Heart right ventricle (tissue), 16 donors: ENCODE data around the gene MEI4. TPM values are rescaled to one million over a fixed set of nuclear protein-coding genes. Genes with fewer than 3 reads are reported as not detected.

ENCODE experiments used
- ATAC-seq, 8 donors: fragments of 200-7000 bp; cut with Tn5 transposase; one replicate each; pipeline ENCODE4 v1.9.1; 2020; ENCODE audit warnings: mild to moderate bottlenecking in 8 of 8, moderate library complexity in 8 of 8, moderate number of reproducible peaks in 1 of 8
- DNase-seq, 2 donors: peaks; one replicate each; pipeline ENCODE4 v3.0.0-alpha.2; 2020
- H3K27ac ChIP-seq, 10 donors: fragments of 200-600 bp; sonication (generic) in 2 of 10; one replicate each; pipeline versions ENCODE4 v1.5.0 to v1.8.0; 2020 to 2022; ENCODE audit warnings: mild to moderate bottlenecking in 3 of 10
- H3K27me3 ChIP-seq, 7 donors: fragments of 200-600 bp; one replicate each; pipeline ENCODE4 v1.8.0; 2021 to 2022; ENCODE audit warnings: mild to moderate bottlenecking in 2 of 7
- H3K36me3 ChIP-seq, 9 donors: fragments of 200-600 bp; sonication (generic) in 1 of 9; one replicate each; pipeline versions ENCODE4 v1.5.0 to v1.8.0; 2020 to 2022; ENCODE audit warnings: mild to moderate bottlenecking in 2 of 9
- H3K4me1 ChIP-seq, 9 donors: fragments of 200-600 bp; sonication (generic) in 1 of 9; one replicate each; pipeline versions ENCODE4 v1.5.0 to v1.8.0; 2020 to 2022; ENCODE audit warnings: mild to moderate bottlenecking in 4 of 9
- H3K4me3 ChIP-seq, 10 donors: fragments of 200-600 bp; sonication (generic) in 2 of 10; one replicate each; pipeline versions ENCODE4 v1.5.0 to v1.8.0; 2020 to 2022; ENCODE audit warnings: mild to moderate bottlenecking in 7 of 10, moderate library complexity in 2 of 10
- H3K9me3 ChIP-seq, 11 donors: fragments of 200-600 bp in 10 of 11; sonication (generic) in 2 of 11; one replicate each; pipeline versions ENCODE4 v1.5.0 to v1.8.0; 2013 to 2022; ENCODE audit warnings: mild to moderate bottlenecking in 2 of 11, control low read depth in 1 of 11, moderate library complexity in 1 of 11
- CTCF ChIP-seq, 9 donors: fragments of 200-600 bp; sonication (generic) in 2 of 9; IDR thresholded peaks; one replicate each; pipeline versions ENCODE4 v1.5.0 to v1.8.0; 2021 to 2022; ENCODE audit warnings: antibody characterized with exemption in 9 of 9, mild to moderate bottlenecking in 5 of 9, moderate library complexity in 1 of 9
- WGBS, 2 donors: extraction: QIAGEN DNeasy Blood & Tissue Kit; methylation state at CpG; one replicate each; pipeline ENCODE4 v1.1.7; 2013; ENCODE audit warnings: inconsistent platforms in 1 of 2; 5-methylcytosine and 5-hydroxymethylcytosine counted together
- intact Hi-C, 10 donors: fragments of 100-400 bp; cut with DNase I; formaldehyde crosslinking; loops; one replicate each; pipeline versions ENCODE4 v1.11.1 to v1.14.2; 2022
- polyA plus RNA-seq, 2 donors: library from polyadenylated mRNA; stranded (reverse); fragments of 200-250 nt; gene quantifications; one replicate each; pipeline ENCODE4 v1.2.3, GENCODE V29; 2013
- total RNA-seq, 10 donors: library from RNA; stranded (reverse); fragmentation: NEBNext Ultra II Directional in 3 of 10; extraction: Animal tissue kit (Norgen Biotek cat#: 25700) in 3 of 10; gene quantifications; one replicate each; pipeline versions ENCODE4 v1.2.1 to v1.2.4, GENCODE V29; 2021 to 2023
- donor health status: Arrhythmogenic right ventricular cardiomyopathy.
- donor health status: ischemic (EF 13 %, LVEDD 7.1; RV severe dilation, severe dysfunction).
- donor health status: healthy with polysubstance abuse.
- donor health status: DM: no; HTN: yes; CAD: no.
- donor health status: DM: no; HTN: no; CAD: no.
- donor health status: ischemic (EF 25% LVEDD 6.9; RV normal size, moderate dysfunction).
- donor health status: ischemic (EF 25% LVEDD 5.7; RV mildly dilated, moderate dysfunction).
- donor health status: healthy.
- donor health status: DM: yes; HTN: yes; CAD: no.
- donor health status: Ischemic cardiomyopathy.
- donor health status: ischemic (EF 35%, LVEDD 5.7; RV mildly dilated, moderate dysfunction).
- donor health status: nonischemic (EF 11% LVEDD 7.7; RV severe dilation, severe dysfunction).
- donor health status: DM: yes; HTN: yes; CAD: no.
- donor health status: PGD.
- donor health status: ischemic (EF 29% LVEDD 5.4; RV normal size, mild dysfunction).
- donor health status: nonischemic (EF 23%, LVEDD 6.1; RV moderate dilation, normal function).

The MEI4 gene
- total and polyA plus RNA-seq, 12 donors, result under 0.01 to 1.1 (median 0.49) TPM; not detected in 1

DNA sequence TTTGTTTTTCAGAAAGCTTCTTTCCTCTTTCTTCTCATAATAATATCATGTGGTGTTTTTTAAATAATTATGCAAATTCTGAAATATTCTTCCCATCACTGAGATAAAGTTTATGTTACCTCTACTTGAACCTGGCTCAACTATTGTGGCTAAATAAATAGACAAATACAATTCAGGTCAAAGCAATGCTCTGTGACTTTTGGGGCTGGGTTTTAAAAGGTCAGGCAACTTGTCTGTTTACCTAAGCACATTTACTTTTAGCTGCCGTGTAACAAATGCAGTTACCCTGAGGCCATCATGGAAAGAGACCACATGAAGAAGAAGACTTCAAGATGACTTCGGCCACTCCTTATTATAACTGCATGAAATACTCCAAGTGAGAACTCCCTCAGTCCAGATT is 33.7 kb upstream of the MEI4 start:
- ATAC-seq, result no peak
- 70 to 76% methylated on average over 2 of the region's 2 CpGs for WGBS, 2 donors
- intact Hi-C loops, result no loop called here

GRCh38 chr6:77620278-77620882 is 32.5 kb upstream of the MEI4 start:
- H3K36me3 ChIP-seq, result no peaks in the 10 kb centered on the region
- H3K9me3 ChIP-seq, result peaks cover 0 to 27% (median 6%) of the 10 kb centered on the region in 11 donors
- no peaks in the 10 kb centered on the region for H3K27me3 ChIP-seq
- intact Hi-C loops, result no loop called here
- H3K4me1 ChIP-seq, result no peaks in the 10 kb centered on the region
- 66 to 77% methylated on average over 1 of the region's 1 CpG for WGBS, 2 donors
- TF ChIP-seq CTCF (IDR thresholded peaks at IDR 0.05), result peak in 3 of 9 donors; percentile 15 to 32 (median 28)
- H3K27ac ChIP-seq, result no peak overlapping the region
- no peak overlapping the region for H3K4me3 ChIP-seq
- ATAC-seq, result no peak
- DNase-seq, result no peak

More for the DNA sequence above, 33.7 kb upstream of the MEI4 start:
- H3K27ac ChIP-seq, result no peak overlapping the region
- H3K4me3 ChIP-seq, result no peak overlapping the region
- DNase-seq, result no peak
- peaks cover 0 to 29% (median 6%) of the 10 kb centered on the region in 11 donors for H3K9me3 ChIP-seq
- TF ChIP-seq CTCF (IDR thresholded peaks at IDR 0.05), result no peak
- H3K4me1 ChIP-seq, result no peaks in the 10 kb centered on the region
- no peaks in the 10 kb centered on the region for H3K27me3 ChIP-seq
- H3K36me3 ChIP-seq, result no peaks in the 10 kb centered on the region

GRCh38 chr6:77624515-77624914 is 28.3 kb upstream of the MEI4 start:
- no peak for TF ChIP-seq CTCF (IDR thresholded peaks at IDR 0.05)
- 80 to 86% methylated on average over 5 of the region's 5 CpGs for WGBS, 2 donors
- no peaks in the 10 kb centered on the region for H3K36me3 ChIP-seq
- H3K4me3 ChIP-seq, result no peak overlapping the region
- H3K27ac ChIP-seq, result no peak overlapping the region
- no peak for DNase-seq
- intact Hi-C loops, result no loop called here
- no peaks in the 10 kb centered on the region for H3K9me3 ChIP-seq
- H3K27me3 ChIP-seq, result no peaks in the 10 kb centered on the region
- no peak for ATAC-seq
- H3K4me1 ChIP-seq, result no peaks in the 10 kb centered on the region

- ATAC-seq, result no peak
- Histone ChIP-seq H3K27ac (no peak overlapping the region), H3K4me1 (no peaks in the 10 kb centered on the region), H3K27me3 (no peaks in the 10 kb centered on the region), H3K36me3 (no peaks in the 10 kb centered on the region), H3K4me3 (no peak overlapping the region), H3K9me3 (no peaks in the 10 kb centered on the region)
- no peak for TF ChIP-seq CTCF (IDR thresholded peaks at IDR 0.05)
- 83 to 89% methylated on average over 1 of the region's 1 CpG for WGBS, 2 donors
- DNase-seq, result no peak
- intact Hi-C loops, result no loop called here
Measured at GRCh38 chr6:77626426-77626825, 26.4 kb upstream of the MEI4 start.
